SU-DHL-6 (cell line): Measurements from ENCODE around the gene BNC2.

Source experiments
- H2AFZ ChIP-seq: fragments of 200-600 bp; sonication (generic); 2 replicates; pipeline ENCODE4 v1.6.1; 2014; ENCODE audit warnings: low read depth, mild to moderate bottlenecking, moderate library complexity, mixed read lengths, antibody characterized with exemption, low read length; ENCODE audit not compliant: severe bottlenecking
- H3F3A ChIP-seq: fragments of 200-600 bp; shearing (Covaris generic); 2 replicates; pipeline ENCODE4 v1.6.0; 2016; ENCODE audit warnings: antibody characterized with exemption, mild to moderate bottlenecking; ENCODE audit not compliant: insufficient read depth
- H3K27ac ChIP-seq: fragments of 200-600 bp; sonication (generic); 2 replicates; pipeline ENCODE4 v1.5.1; 2016; ENCODE audit warnings: low read depth, mild to moderate bottlenecking, low read length, moderate library complexity, mixed read lengths
- H3K27me3 ChIP-seq: fragments of 200-600 bp; sonication (generic), shearing (Covaris generic); 2 replicates; pipeline ENCODE4 v1.6.0; 2014; ENCODE audit warnings: mild to moderate bottlenecking, low read length
- H3K36me3 ChIP-seq: fragments of 200-600 bp; sonication (generic); 2 replicates; pipeline ENCODE4 v1.6.1; 2014; ENCODE audit warnings: mild to moderate bottlenecking, low read length, mixed read lengths
- H3K4me2 ChIP-seq: fragments of 300-600, 200-600 bp; shearing (Covaris generic), sonication (generic); 2 replicates; pipeline ENCODE4 v1.6.0; 2014; ENCODE audit warnings: low read length, low read depth, mild to moderate bottlenecking; ENCODE audit not compliant: poor library complexity, severe bottlenecking
- H3K4me3 ChIP-seq: fragments of 200-600 bp; sonication (generic); 2 replicates; pipeline ENCODE4 v1.5.1; 2014; ENCODE audit warnings: antibody characterized with exemption, low read length, mild to moderate bottlenecking, mixed read lengths; ENCODE audit not compliant: insufficient read depth, poor library complexity, severe bottlenecking
- H3K79me2 ChIP-seq: fragments of 200-600 bp; sonication (generic); 2 replicates; pipeline ENCODE4 v1.6.1; 2014; ENCODE audit warnings: mild to moderate bottlenecking, low read length, moderate library complexity; ENCODE audit not compliant: insufficient read depth
- H3K9ac ChIP-seq: fragments of 200-600 bp; sonication (generic); 2 replicates; pipeline ENCODE4 v1.7.0; 2014; ENCODE audit warnings: mild to moderate bottlenecking, low read length
- H3K9me2 ChIP-seq: fragments of 200-600 bp; sonication (generic); replicated peaks from 2 replicates; pipeline ENCODE4 v1.6.1; 2014; ENCODE audit warnings: low read length; ENCODE audit not compliant: insufficient read depth
- H3K9me3 ChIP-seq: fragments of 200-600 bp; sonication (generic); 2 replicates; pipeline ENCODE4 v1.6.1; 2014; ENCODE audit warnings: low read length, mixed read lengths; ENCODE audit not compliant: insufficient read depth
- H4K20me1 ChIP-seq: fragments of 200-600 bp; sonication (generic); 2 replicates; pipeline ENCODE4 v1.6.1; 2014; ENCODE audit warnings: low read depth, mild to moderate bottlenecking, antibody characterized with exemption, low read length, moderate library complexity, mixed read lengths
- EZH2phosphoT487 ChIP-seq: fragments of 200-600 bp; sonication (generic), shearing (Covaris generic); conservative IDR thresholded peaks from 2 replicates; pipeline ENCODE4 v1.6.1; 2018; ENCODE audit warnings: mild to moderate bottlenecking, antibody characterized with exemption, low read length, moderate library complexity, mixed read lengths
- TF ChIP-seq, protein P1 (sequence below): fragments of 200-600 bp; sonication (generic); IDR thresholded peaks from one replicate; pipeline ENCODE4 v1.5.1; 2017; ENCODE audit warnings: antibody characterized with exemption, mild to moderate bottlenecking, low read length, moderate library complexity; ENCODE audit not compliant: insufficient read depth, poor library complexity, severe bottlenecking

Gene BNC2

DNA sequence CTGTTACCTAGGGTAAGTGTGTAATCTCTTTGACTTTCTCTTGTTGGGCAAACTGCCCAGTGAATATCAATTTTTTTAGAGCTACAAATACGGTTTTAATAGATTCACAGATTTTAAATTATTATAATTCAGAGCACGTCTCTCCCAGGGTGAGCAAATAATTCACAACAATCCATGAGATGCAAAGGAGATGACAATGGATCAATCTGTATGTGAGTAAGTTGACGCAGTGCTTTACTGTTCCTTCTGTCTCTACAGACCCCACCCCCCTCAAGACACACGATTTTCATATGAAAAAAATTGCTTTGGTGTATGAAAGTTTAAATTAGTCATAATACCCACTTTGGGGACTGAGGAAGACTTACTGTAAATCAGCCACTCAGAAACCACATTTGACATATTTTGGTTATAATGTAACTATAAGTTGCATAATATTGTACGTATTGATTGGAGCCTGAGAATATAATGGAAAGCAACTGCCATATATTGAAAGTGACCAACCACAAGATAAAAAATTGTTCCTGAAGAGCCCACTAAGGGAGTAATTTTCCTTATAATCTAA is 201.7 kb downstream of the BNC2 start:
- H3K27me3 ChIP-seq: no peaks in the 10 kb centered on the region
- H3K36me3 ChIP-seq: no peaks in the 10 kb centered on the region
- no peaks in the 10 kb centered on the region for H3K79me2 ChIP-seq
- H3K4me3 ChIP-seq: no peak overlapping the region
- TF ChIP-seq, protein P1, sequence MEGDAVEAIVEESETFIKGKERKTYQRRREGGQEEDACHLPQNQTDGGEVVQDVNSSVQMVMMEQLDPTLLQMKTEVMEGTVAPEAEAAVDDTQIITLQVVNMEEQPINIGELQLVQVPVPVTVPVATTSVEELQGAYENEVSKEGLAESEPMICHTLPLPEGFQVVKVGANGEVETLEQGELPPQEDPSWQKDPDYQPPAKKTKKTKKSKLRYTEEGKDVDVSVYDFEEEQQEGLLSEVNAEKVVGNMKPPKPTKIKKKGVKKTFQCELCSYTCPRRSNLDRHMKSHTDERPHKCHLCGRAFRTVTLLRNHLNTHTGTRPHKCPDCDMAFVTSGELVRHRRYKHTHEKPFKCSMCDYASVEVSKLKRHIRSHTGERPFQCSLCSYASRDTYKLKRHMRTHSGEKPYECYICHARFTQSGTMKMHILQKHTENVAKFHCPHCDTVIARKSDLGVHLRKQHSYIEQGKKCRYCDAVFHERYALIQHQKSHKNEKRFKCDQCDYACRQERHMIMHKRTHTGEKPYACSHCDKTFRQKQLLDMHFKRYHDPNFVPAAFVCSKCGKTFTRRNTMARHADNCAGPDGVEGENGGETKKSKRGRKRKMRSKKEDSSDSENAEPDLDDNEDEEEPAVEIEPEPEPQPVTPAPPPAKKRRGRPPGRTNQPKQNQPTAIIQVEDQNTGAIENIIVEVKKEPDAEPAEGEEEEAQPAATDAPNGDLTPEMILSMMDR: no peak
- TF ChIP-seq EZH2phosphoT487: no peak
- no peak overlapping the region for H3K4me2 ChIP-seq
- no peak overlapping the region for H3K27ac ChIP-seq
- H3K9me2 ChIP-seq: no peaks in the 10 kb centered on the region
- H3K9me3 ChIP-seq: no peaks in the 10 kb centered on the region
- no peak overlapping the region for H3K9ac ChIP-seq
- H2AFZ ChIP-seq: no peak overlapping the region
- no peaks in the 10 kb centered on the region for H4K20me1 ChIP-seq
- no peaks in the 10 kb centered on the region for H3F3A ChIP-seq

DNA sequence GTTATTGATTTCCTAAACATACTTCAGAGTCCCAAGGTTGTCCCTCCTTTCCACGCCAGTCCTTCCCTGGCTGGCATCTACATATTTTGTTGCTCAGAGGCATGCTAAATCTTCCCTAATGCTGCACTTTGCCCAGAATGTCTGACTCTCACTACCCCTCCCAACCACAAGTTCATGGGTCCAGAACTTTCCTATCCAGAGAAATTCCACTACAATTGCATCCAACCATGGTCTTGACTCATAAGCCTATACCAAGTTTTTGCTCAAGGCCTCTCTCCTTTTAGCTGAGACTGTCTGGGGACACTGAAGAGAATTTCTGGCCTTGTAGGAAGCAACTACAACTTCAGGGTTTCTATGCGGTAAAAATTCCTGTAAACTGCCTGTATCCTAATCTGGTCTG is 206.3 kb downstream of the BNC2 start:
- Histone ChIP-seq H3K4me3 (no peak overlapping the region), H3K9me3 (no peaks in the 10 kb centered on the region), H3K9me2 (no peaks in the 10 kb centered on the region), H3K36me3 (no peaks in the 10 kb centered on the region), H3K4me2 (no peak overlapping the region), H3K9ac (no peak overlapping the region), H4K20me1 (no peaks in the 10 kb centered on the region), H3K27ac (no peak overlapping the region), H3K79me2 (no peaks in the 10 kb centered on the region), H3F3A (no peaks in the 10 kb centered on the region), H2AFZ (no peak overlapping the region), H3K27me3 (no peaks in the 10 kb centered on the region)
- TF ChIP-seq EZH2phosphoT487: no peak
- TF ChIP-seq, protein P1: no peak

DNA sequence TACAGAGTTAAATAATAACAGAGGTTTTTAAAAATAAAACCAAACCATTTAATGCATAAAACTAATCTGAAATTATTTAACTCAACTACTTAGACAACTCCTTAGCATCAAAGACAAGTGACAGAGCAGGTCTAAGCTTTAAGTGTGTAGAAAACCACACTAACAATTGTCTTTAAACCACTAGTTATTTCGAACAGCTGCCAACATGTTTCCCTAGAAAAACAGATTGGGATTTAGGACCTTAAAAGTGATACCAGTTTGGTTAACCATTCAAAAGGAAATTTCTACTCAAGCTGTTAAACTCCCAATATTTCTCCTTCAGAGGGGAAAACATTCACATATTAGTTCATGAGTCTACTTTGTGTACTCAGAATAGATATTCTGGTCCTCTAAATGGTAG is 208.7 kb downstream of the BNC2 start:
- Histone ChIP-seq H3K27me3 (no peaks in the 10 kb centered on the region), H3K4me2 (no peak overlapping the region), H3K9ac (no peak overlapping the region), H3K9me3 (no peaks in the 10 kb centered on the region), H3K9me2 (no peaks in the 10 kb centered on the region), H4K20me1 (no peaks in the 10 kb centered on the region), H3K27ac (no peak overlapping the region), H3K36me3 (no peaks in the 10 kb centered on the region), H3K4me3 (no peak overlapping the region), H3F3A (no peaks in the 10 kb centered on the region), H2AFZ (no peak overlapping the region), H3K79me2 (no peaks in the 10 kb centered on the region)
- no peak for TF ChIP-seq EZH2phosphoT487
- TF ChIP-seq, protein P1: no peak

DNA sequence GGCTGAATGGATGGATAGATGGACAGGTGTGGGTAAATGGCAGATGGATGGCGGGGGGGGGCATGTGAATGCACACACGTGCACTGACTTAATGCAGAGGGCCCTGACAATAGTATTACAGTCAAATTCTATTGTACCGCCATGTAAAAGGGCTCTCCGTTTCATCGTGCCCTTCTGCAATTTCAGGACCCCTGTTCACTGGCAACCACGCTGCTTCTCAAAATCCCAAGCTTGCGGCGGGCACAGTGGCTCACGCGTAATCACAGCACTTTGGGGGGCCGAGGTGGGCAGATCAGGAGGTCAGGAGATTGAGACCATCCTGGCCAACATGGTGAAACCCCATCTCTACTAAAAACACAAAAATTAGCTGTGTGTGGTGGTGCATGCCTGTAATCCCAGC is 211.4 kb downstream of the BNC2 start:
- H3K9ac ChIP-seq: no peak overlapping the region

More for the DNA sequence above, 211.4 kb downstream of the BNC2 start:
- Histone ChIP-seq H3K36me3 (no peaks in the 10 kb centered on the region), H3K9me3 (no peaks in the 10 kb centered on the region), H3F3A (no peaks in the 10 kb centered on the region), H3K4me2 (no peak overlapping the region), H3K27me3 (no peaks in the 10 kb centered on the region), H3K9me2 (no peaks in the 10 kb centered on the region), H3K79me2 (no peaks in the 10 kb centered on the region), H3K4me3 (no peak overlapping the region), H4K20me1 (no peaks in the 10 kb centered on the region), H3K27ac (no peak overlapping the region), H2AFZ (no peak overlapping the region)
- TF ChIP-seq EZH2phosphoT487: no peak
- TF ChIP-seq, protein P1: no peak
